GM20431 (cell line): Measurements from ENCODE around the gene HECA.
"Not testable (repeated sequence)": the region's sequence is repeated elsewhere in the genome, so short reads cannot be mapped to it uniquely, and the experiment has no call there.

Experiments
- in situ Hi-C: fragments of 300-500 bp; cut with MseI, MboI; formaldehyde crosslinking; loops from one replicate; pipeline ENCODE4 v1.15.0; 2020; ENCODE audit warnings: low sequenced_read_pairs; ENCODE audit not compliant: unreplicated experiment

Gene HECA

GRCh38 chr6:139133262-139134063 lies 1.4 kb upstream of the HECA start:
- in situ Hi-C loops: no loop called here

GRCh38 chr6:139134064-139134395 lies 850 bp upstream of the HECA start:
- in situ Hi-C loops: no loop called here

GRCh38 chr6:139135578-139136545 lies 982 bp downstream of the HECA start:
- in situ Hi-C loops: no loop called here

GRCh38 chr6:139137706-139138105 lies 2.8 kb downstream of the HECA start:
- in situ Hi-C loops: no loop called here

GRCh38 chr6:139140854-139141253 lies 6.0 kb downstream of the HECA start:
- in situ Hi-C loops: not testable (repeated sequence)

- in situ Hi-C loops: no loop called here
Observed at GRCh38 chr6:139142262-139142661, 7.4 kb downstream of the HECA start.

- in situ Hi-C loops: no loop called here
Observed at GRCh38 chr6:139143111-139143510, 8.2 kb downstream of the HECA start.

GRCh38 chr6:139144490-139145085 lies 9.7 kb downstream of the HECA start:
- in situ Hi-C loops: no loop called here

GRCh38 chr6:139145661-139146060 lies 10.8 kb downstream of the HECA start:
- in situ Hi-C loops: no loop called here

GRCh38 chr6:139146317-139146726 lies 11.4 kb downstream of the HECA start:
- in situ Hi-C loops: no loop called here

- in situ Hi-C loops: no loop called here
Observed at GRCh38 chr6:139147628-139148027, 12.7 kb downstream of the HECA start.

GRCh38 chr6:139148557-139149235 lies 13.8 kb downstream of the HECA start:
- in situ Hi-C loops: no loop called here

GRCh38 chr6:139149383-139149782 lies 14.5 kb downstream of the HECA start:
- in situ Hi-C loops: no loop called here

GRCh38 chr6:139150920-139151319 lies 16.0 kb downstream of the HECA start:
- in situ Hi-C loops: no loop called here

- in situ Hi-C loops: no loop called here
Observed at GRCh38 chr6:139151425-139152087, 16.7 kb downstream of the HECA start.

- in situ Hi-C loops: no loop called here
Observed at GRCh38 chr6:139152088-139152891, 17.4 kb downstream of the HECA start.

- in situ Hi-C loops: no loop called here
Observed at GRCh38 chr6:139152892-139153271, 18.0 kb downstream of the HECA start.

GRCh38 chr6:139153855-139154254 lies 19.0 kb downstream of the HECA start:
- in situ Hi-C loops: no loop called here
